ENCODE data around the gene SEMA3A.

The SEMA3A gene

GRCh38 chr7:84111842-84112241 lies 82.7 kb downstream of the SEMA3A start:
- no peak for DNase-seq (ENCODE audit: low read depth, low spot score)

GRCh38 chr7:84110400-84110799 lies 84.2 kb downstream of the SEMA3A start:
- DNase-seq (ENCODE audit: low read depth, low spot score) = no peak

- no peak for DNase-seq (ENCODE audit: low read depth, low spot score)
Observed at GRCh38 chr7:84108787-84109186, 85.8 kb downstream of the SEMA3A start.

- no peak for DNase-seq (ENCODE audit: low read depth, low spot score)
Observed at GRCh38 chr7:84108119-84108518, 86.5 kb downstream of the SEMA3A start.

- no peak for DNase-seq (ENCODE audit: low read depth, low spot score)
Observed at GRCh38 chr7:84107259-84107658, 87.3 kb downstream of the SEMA3A start.

- DNase-seq (ENCODE audit: low read depth, low spot score) = no peak
Observed at GRCh38 chr7:84106291-84106690, 88.3 kb downstream of the SEMA3A start.

GRCh38 chr7:84105586-84105985 lies 89.0 kb downstream of the SEMA3A start:
- DNase-seq (ENCODE audit: low read depth, low spot score) = no peak

GRCh38 chr7:84104826-84105225 lies 89.8 kb downstream of the SEMA3A start:
- no peak for DNase-seq (ENCODE audit: low read depth, low spot score)

- DNase-seq (ENCODE audit: low read depth, low spot score) = no peak
Observed at GRCh38 chr7:84102213-84102612, 92.4 kb downstream of the SEMA3A start.

- peak; percentile 29 for DNase-seq (ENCODE audit: low read depth, low spot score)
Observed at GRCh38 chr7:84100866-84101265, 93.7 kb downstream of the SEMA3A start.

GRCh38 chr7:84095971-84096370 lies 98.6 kb downstream of the SEMA3A start:
- DNase-seq (ENCODE audit: low read depth, low spot score) = no peak

- DNase-seq (ENCODE audit: low read depth, low spot score) = no peak
Observed at GRCh38 chr7:84092207-84092606, 102.4 kb downstream of the SEMA3A start.

GRCh38 chr7:84091318-84091717 lies 103.3 kb downstream of the SEMA3A start:
- no peak for DNase-seq (ENCODE audit: low read depth, low spot score)

- peak; percentile 11 for DNase-seq (ENCODE audit: low read depth, low spot score)
Observed at GRCh38 chr7:84088802-84089201, 105.8 kb downstream of the SEMA3A start.

- DNase-seq (ENCODE audit: low read depth, low spot score) = peak; percentile 32
Observed at GRCh38 chr7:84085998-84086397, 108.6 kb downstream of the SEMA3A start.

- no peak for DNase-seq (ENCODE audit: low read depth, low spot score)
Observed at GRCh38 chr7:84085147-84085546, 109.4 kb downstream of the SEMA3A start.

GRCh38 chr7:84083846-84084245 lies 110.7 kb downstream of the SEMA3A start:
- no peak for DNase-seq (ENCODE audit: low read depth, low spot score)

- no peak for DNase-seq (ENCODE audit: low read depth, low spot score)
Observed at GRCh38 chr7:84081973-84082522, 112.5 kb downstream of the SEMA3A start.

- DNase-seq (ENCODE audit: low read depth, low spot score) = no peak
Observed at GRCh38 chr7:84077336-84077735, 117.3 kb downstream of the SEMA3A start.

- no peak for DNase-seq (ENCODE audit: low read depth, low spot score)
Observed at GRCh38 chr7:84076219-84076618, 118.4 kb downstream of the SEMA3A start.

GRCh38 chr7:84073186-84073875 lies 121.3 kb downstream of the SEMA3A start:
- DNase-seq (ENCODE audit: low read depth, low spot score) = no peak

GRCh38 chr7:84070770-84071169 lies 123.8 kb downstream of the SEMA3A start:
- DNase-seq (ENCODE audit: low read depth, low spot score) = no peak

- no peak for DNase-seq (ENCODE audit: low read depth, low spot score)
Observed at GRCh38 chr7:84069999-84070500, 124.5 kb downstream of the SEMA3A start.
